Duodenal mucosa (tissue), 2 donors: ENCODE results near the gene GPR173.

Experiments used
- H3K27ac ChIP-seq: one replicate; pipeline ENCODE4 v1.7.0; 2013; ENCODE audit warnings: low read depth, low read length
- H3K27me3 ChIP-seq, 2 donors: one replicate each; pipeline ENCODE4 v1.7.0; 2013; ENCODE audit warnings: low read length in 2 of 2, control low read depth in 1 of 2; ENCODE audit not compliant: insufficient read depth in 2 of 2, control insufficient read depth in 1 of 2
- H3K36me3 ChIP-seq, 2 donors: one replicate each; pipeline ENCODE4 v1.7.0; 2013; ENCODE audit warnings: low read length in 2 of 2, control low read depth in 1 of 2; ENCODE audit not compliant: insufficient read depth in 2 of 2, control insufficient read depth in 1 of 2
- H3K4me1 ChIP-seq, 2 donors: one replicate each; pipeline ENCODE4 v1.7.0; 2013; ENCODE audit warnings: low read length in 2 of 2, control low read depth in 1 of 2; ENCODE audit not compliant: insufficient read depth in 2 of 2, control insufficient read depth in 1 of 2
- H3K4me3 ChIP-seq, 2 donors: one replicate each; pipeline ENCODE4 v1.7.0; 2013; ENCODE audit warnings: low read length in 2 of 2, low read depth in 1 of 2
- H3K9ac ChIP-seq, 2 donors: one replicate each; pipeline ENCODE4 v1.7.0; 2013; ENCODE audit warnings: low read length in 2 of 2, low read depth in 1 of 2
- H3K9me3 ChIP-seq, 2 donors: one replicate each; pipeline ENCODE4 v1.7.0; 2013; ENCODE audit warnings: low read length in 2 of 2, control low read depth in 1 of 2; ENCODE audit not compliant: control insufficient read depth in 1 of 2

Gene GPR173

GRCh38 chrX:53115550-53115874 lies 66.9 kb downstream of the GPR173 start:
- H3K9me3 ChIP-seq, result no peaks in the 10 kb centered on the region
- peak overlapping the region in 1 of 2 donors; percentile 0 for H3K9ac ChIP-seq
- no peak overlapping the region for H3K27ac ChIP-seq
- no peaks in the 10 kb centered on the region for H3K27me3 ChIP-seq
- peaks cover 0 to 3% of the 10 kb centered on the region in 2 donors for H3K36me3 ChIP-seq
- peaks cover 0 to 4% of the 10 kb centered on the region in 2 donors for H3K4me1 ChIP-seq
- H3K4me3 ChIP-seq, result no peak overlapping the region

- Histone ChIP-seq H3K27ac (no peak overlapping the region), H3K36me3 (peaks cover 0 to 3% of the 10 kb centered on the region in 2 donors), H3K4me3 (peak overlapping the region in 1 of 2 donors; percentile 10), H3K9me3 (no peaks in the 10 kb centered on the region), H3K4me1 (peaks cover 0 to 4% of the 10 kb centered on the region in 2 donors), H3K27me3 (no peaks in the 10 kb centered on the region), H3K9ac (peak overlapping the region in 1 of 2 donors; percentile 0)
Observed at GRCh38 chrX:53116101-53116500, 67.5 kb downstream of the GPR173 start.

- no peaks in the 10 kb centered on the region for H3K9me3 ChIP-seq
- no peaks in the 10 kb centered on the region for H3K4me1 ChIP-seq
- H3K9ac ChIP-seq, result no peak overlapping the region
- H3K27me3 ChIP-seq, result no peaks in the 10 kb centered on the region
- H3K27ac ChIP-seq, result no peak overlapping the region
- no peaks in the 10 kb centered on the region for H3K36me3 ChIP-seq
- no peak overlapping the region for H3K4me3 ChIP-seq
Observed at GRCh38 chrX:53122013-53122412, 73.4 kb downstream of the GPR173 start.

- H3K9ac ChIP-seq, result no peak overlapping the region
- no peaks in the 10 kb centered on the region for H3K4me1 ChIP-seq
- H3K27ac ChIP-seq, result no peak overlapping the region
Observed at GRCh38 chrX:53125506-53125905, 76.9 kb downstream of the GPR173 start.

GRCh38 chrX:53126377-53126776 lies 77.8 kb downstream of the GPR173 start:
- Histone ChIP-seq H3K36me3 (no peaks in the 10 kb centered on the region), H3K27me3 (no peaks in the 10 kb centered on the region), H3K27ac (no peak overlapping the region), H3K4me1 (no peaks in the 10 kb centered on the region), H3K4me3 (no peak overlapping the region), H3K9me3 (no peaks in the 10 kb centered on the region), H3K9ac (no peak overlapping the region)

More at GRCh38 chrX:53125506-53125905, 76.9 kb downstream of the GPR173 start:
- H3K36me3 ChIP-seq, result no peaks in the 10 kb centered on the region
- no peaks in the 10 kb centered on the region for H3K27me3 ChIP-seq
- no peaks in the 10 kb centered on the region for H3K9me3 ChIP-seq
- no peak overlapping the region for H3K4me3 ChIP-seq

GRCh38 chrX:53128097-53128749 lies 79.6 kb downstream of the GPR173 start:
- Histone ChIP-seq H3K4me3 (no peak overlapping the region), H3K36me3 (no peaks in the 10 kb centered on the region), H3K27ac (no peak overlapping the region), H3K9ac (no peak overlapping the region), H3K9me3 (no peaks in the 10 kb centered on the region), H3K27me3 (no peaks in the 10 kb centered on the region), H3K4me1 (no peaks in the 10 kb centered on the region)
